ENCODE results near the gene MAP3K8. TPM values are rescaled to one million over a fixed set of nuclear protein-coding genes. Genes with fewer than 3 reads are reported as not detected.

The MAP3K8 gene
- total and polyA plus RNA-seq, 4 donors: 37.0 to 77.9 (median 50.5) TPM

- no peak overlapping the region for H3K9ac ChIP-seq (ENCODE audit: insufficient read depth in 1 of 2, low read length in 2 of 2)
- peaks cover 0 to 12% (median 0%) of the 10 kb centered on the region in 5 donors for H3K4me1 ChIP-seq (ENCODE audit: control insufficient read depth in 5 of 5, insufficient read depth in 5 of 5, low read length in 5 of 5)
- H3K27me3 ChIP-seq (ENCODE audit: control insufficient read depth in 3 of 3, insufficient read depth in 3 of 3, low read length in 2 of 3): no peaks in the 10 kb centered on the region
- DNase-seq: peak; percentile 66 to 75 (median 74)
- H3K36me3 ChIP-seq (ENCODE audit: control insufficient read depth in 4 of 4, insufficient read depth in 4 of 4, low read length in 4 of 4): no peaks in the 10 kb centered on the region
- H3K27ac ChIP-seq (ENCODE audit: low read depth in 1 of 2, low read length in 1 of 2): no peak overlapping the region
- TF ChIP-seq CTCF (IDR thresholded peaks at IDR 0.05; ENCODE audit: control extremely low read depth, extremely low read depth): peak; percentile 91
- no peaks in the 10 kb centered on the region for H3K9me3 ChIP-seq (ENCODE audit: control insufficient read depth in 4 of 4, insufficient read depth in 3 of 4, low read length in 3 of 4)
- no peak overlapping the region for H3K4me3 ChIP-seq
- WGBS, 2 donors: 8 to 9% methylated on average over 17 of the region's 17 CpGs
- peak; percentile 91 for ATAC-seq (ENCODE audit: insufficient read depth, low FRiP score)
These were observed 41.4 kb upstream of the MAP3K8 start for GRCh38 chr10:30392564-30392990.

DNA sequence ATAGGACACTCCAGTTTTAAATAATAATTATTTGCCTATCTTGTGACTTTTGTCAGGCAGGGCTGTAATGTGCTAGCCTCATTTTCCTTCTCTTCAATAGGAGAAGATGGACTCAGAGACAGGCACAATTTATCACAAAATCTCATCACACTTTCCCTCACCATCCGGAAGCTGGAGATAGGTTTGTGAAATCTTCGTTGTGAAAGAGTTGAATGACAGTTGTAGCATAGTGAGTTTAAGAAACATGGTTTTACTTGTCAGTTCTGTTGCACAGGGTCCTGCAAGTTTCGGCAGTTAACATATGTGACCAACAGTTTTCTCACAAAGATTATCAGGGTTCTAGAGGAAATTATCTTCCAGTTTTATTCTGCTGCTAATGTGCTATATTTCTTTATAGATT is 37.7 kb upstream of the MAP3K8 start:
- H3K36me3 ChIP-seq (ENCODE audit: control insufficient read depth in 4 of 4, insufficient read depth in 4 of 4, low read length in 4 of 4): no peaks in the 10 kb centered on the region
- TF ChIP-seq CTCF (IDR thresholded peaks at IDR 0.05; ENCODE audit: control extremely low read depth, extremely low read depth): no peak
- H3K9me3 ChIP-seq (ENCODE audit: control insufficient read depth in 4 of 4, insufficient read depth in 3 of 4, low read length in 3 of 4): no peaks in the 10 kb centered on the region
- peaks cover 0 to 4% (median 0%) of the 10 kb centered on the region in 5 donors for H3K4me1 ChIP-seq (ENCODE audit: control insufficient read depth in 5 of 5, insufficient read depth in 5 of 5, low read length in 5 of 5)
- H3K9ac ChIP-seq (ENCODE audit: insufficient read depth in 1 of 2, low read length in 2 of 2): no peak overlapping the region
- no peak for ATAC-seq (ENCODE audit: insufficient read depth, low FRiP score)
- no peaks in the 10 kb centered on the region for H3K27me3 ChIP-seq (ENCODE audit: control insufficient read depth in 3 of 3, insufficient read depth in 3 of 3, low read length in 2 of 3)
- 28 to 56% methylated on average over 3 of the region's 3 CpGs for WGBS, 2 donors
- H3K4me3 ChIP-seq: no peak overlapping the region
- no peak for DNase-seq
- H3K27ac ChIP-seq (ENCODE audit: low read depth in 1 of 2, low read length in 1 of 2): no peak overlapping the region

DNA sequence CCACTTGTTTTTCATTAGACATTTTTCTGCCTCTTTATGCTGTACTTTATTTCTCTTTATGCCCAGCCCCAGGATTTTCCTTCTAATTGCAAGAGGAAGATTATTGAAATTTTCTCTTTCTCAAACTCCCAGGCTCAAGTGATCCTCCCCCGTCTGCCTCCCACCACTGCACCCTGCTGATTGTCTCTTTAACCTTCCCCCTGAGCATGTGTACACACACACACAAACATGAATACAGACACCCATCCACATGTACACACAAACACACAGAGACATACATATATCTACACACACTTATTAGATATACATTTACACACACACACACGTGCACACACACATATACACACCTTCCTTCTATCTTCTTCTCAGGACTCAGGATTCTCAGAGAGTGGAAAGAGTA is 37.3 kb upstream of the MAP3K8 start:
- ATAC-seq (ENCODE audit: insufficient read depth, low FRiP score) (no peak), DNase-seq (no peak)
- H3K36me3 ChIP-seq (ENCODE audit: control insufficient read depth in 4 of 4, insufficient read depth in 4 of 4, low read length in 4 of 4): no peaks in the 10 kb centered on the region
- no peak overlapping the region for H3K27ac ChIP-seq (ENCODE audit: low read depth in 1 of 2, low read length in 1 of 2)
- H3K4me3 ChIP-seq: no peak overlapping the region
- H3K27me3 ChIP-seq (ENCODE audit: control insufficient read depth in 3 of 3, insufficient read depth in 3 of 3, low read length in 2 of 3): no peaks in the 10 kb centered on the region
- WGBS, 2 donors: 42 to 66% methylated on average over 2 of the region's 2 CpGs
- H3K9me3 ChIP-seq (ENCODE audit: control insufficient read depth in 4 of 4, insufficient read depth in 3 of 4, low read length in 3 of 4): no peaks in the 10 kb centered on the region
- H3K4me1 ChIP-seq (ENCODE audit: control insufficient read depth in 5 of 5, insufficient read depth in 5 of 5, low read length in 5 of 5): peaks cover 0 to 4% (median 0%) of the 10 kb centered on the region in 5 donors
- no peak for TF ChIP-seq CTCF (IDR thresholded peaks at IDR 0.05; ENCODE audit: control extremely low read depth, extremely low read depth)
- no peak overlapping the region for H3K9ac ChIP-seq (ENCODE audit: insufficient read depth in 1 of 2, low read length in 2 of 2)

DNA sequence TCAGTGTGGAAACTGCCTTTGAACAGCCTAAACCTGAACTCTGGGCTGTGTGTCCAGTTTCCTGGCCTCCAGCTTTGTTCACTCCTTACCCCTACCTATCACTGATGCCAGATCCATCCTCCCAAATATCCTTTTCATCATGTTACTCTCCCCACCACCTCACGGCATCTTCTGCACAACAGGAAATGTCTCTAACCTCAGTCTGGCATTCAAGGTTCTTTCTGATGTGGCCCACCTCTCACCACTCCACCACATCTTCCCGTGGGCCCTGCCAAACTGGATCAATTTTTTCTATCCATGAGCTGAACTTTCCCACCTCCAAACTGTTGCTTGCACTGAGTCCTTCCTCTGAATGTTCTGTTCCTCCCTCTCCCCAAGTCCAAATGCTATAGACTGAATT is 35.8 kb upstream of the MAP3K8 start:
- no peak for DNase-seq
- Histone ChIP-seq H3K27me3 (ENCODE audit: control insufficient read depth in 3 of 3, insufficient read depth in 3 of 3, low read length in 2 of 3) (no peaks in the 10 kb centered on the region), H3K36me3 (ENCODE audit: control insufficient read depth in 4 of 4, insufficient read depth in 4 of 4, low read length in 4 of 4) (no peaks in the 10 kb centered on the region), H3K4me3 (no peak overlapping the region), H3K27ac (ENCODE audit: low read depth in 1 of 2, low read length in 1 of 2) (no peak overlapping the region), H3K9ac (ENCODE audit: insufficient read depth in 1 of 2, low read length in 2 of 2) (no peak overlapping the region), H3K4me1 (ENCODE audit: control insufficient read depth in 5 of 5, insufficient read depth in 5 of 5, low read length in 5 of 5) (no peaks in the 10 kb centered on the region), H3K9me3 (ENCODE audit: control insufficient read depth in 4 of 4, insufficient read depth in 3 of 4, low read length in 3 of 4) (no peaks in the 10 kb centered on the region)
- WGBS, 2 donors: 41 to 63% methylated on average over 2 of the region's 2 CpGs
- no peak for TF ChIP-seq CTCF (IDR thresholded peaks at IDR 0.05; ENCODE audit: control extremely low read depth, extremely low read depth)
- no peak for ATAC-seq (ENCODE audit: insufficient read depth, low FRiP score)
